Lung microvascular endothelial cell (primary cell): ENCODE results near the gene PPP1R15A. TPM values are rescaled to one million over a fixed set of nuclear protein-coding genes. Genes with fewer than 3 reads are reported as not detected.
"Not testable (repeated sequence)": the region's sequence is repeated elsewhere in the genome, so short reads cannot be mapped to it uniquely, and the experiment has no call there.

Experiments used
- DNase-seq, 2 donors: peaks; one replicate each; pipeline versions ENCODE4 v3.0.0 to v3.0.0-alpha.2; 2010; ENCODE audit warnings: low read depth in 2 of 2
- total RNA-seq: library from RNA; depleted of rRNA; stranded (reverse); fragments of >200 nt; gene quantifications from 2 replicates; pipeline ENCODE4 v1.2.1, GENCODE V29; 2014

The PPP1R15A gene
- total RNA-seq, 1 donor from 2014 or later: 63.9 TPM

GRCh38 chr19:48859711-48860572 is 12.3 kb upstream of the PPP1R15A start:
- no peak for DNase-seq

GRCh38 chr19:48861313-48861712 is 10.9 kb upstream of the PPP1R15A start:
- DNase-seq: no peak

GRCh38 chr19:48862827-48863226 is 9.4 kb upstream of the PPP1R15A start:
- no peak for DNase-seq

DNA sequence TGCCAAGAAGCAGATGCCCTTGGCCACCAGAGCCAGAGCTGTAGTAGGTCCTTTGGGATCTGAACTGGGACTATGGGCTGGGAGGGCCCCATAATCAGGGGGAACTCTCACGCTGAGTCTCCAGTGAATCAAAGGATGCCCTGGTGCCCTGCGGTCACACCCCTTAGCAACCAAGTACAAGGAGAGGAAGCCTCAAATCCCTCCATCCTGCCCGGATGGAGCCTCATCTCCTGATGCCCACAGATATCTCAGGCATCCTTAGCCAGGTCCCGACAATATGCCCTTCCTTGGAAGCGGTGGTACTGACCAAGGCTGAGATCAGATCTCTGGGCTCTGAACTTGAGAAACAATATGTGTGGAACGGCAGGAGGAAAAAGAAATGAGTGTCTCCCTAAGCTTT is 5.5 kb upstream of the PPP1R15A start:
- no peak for DNase-seq

DNA sequence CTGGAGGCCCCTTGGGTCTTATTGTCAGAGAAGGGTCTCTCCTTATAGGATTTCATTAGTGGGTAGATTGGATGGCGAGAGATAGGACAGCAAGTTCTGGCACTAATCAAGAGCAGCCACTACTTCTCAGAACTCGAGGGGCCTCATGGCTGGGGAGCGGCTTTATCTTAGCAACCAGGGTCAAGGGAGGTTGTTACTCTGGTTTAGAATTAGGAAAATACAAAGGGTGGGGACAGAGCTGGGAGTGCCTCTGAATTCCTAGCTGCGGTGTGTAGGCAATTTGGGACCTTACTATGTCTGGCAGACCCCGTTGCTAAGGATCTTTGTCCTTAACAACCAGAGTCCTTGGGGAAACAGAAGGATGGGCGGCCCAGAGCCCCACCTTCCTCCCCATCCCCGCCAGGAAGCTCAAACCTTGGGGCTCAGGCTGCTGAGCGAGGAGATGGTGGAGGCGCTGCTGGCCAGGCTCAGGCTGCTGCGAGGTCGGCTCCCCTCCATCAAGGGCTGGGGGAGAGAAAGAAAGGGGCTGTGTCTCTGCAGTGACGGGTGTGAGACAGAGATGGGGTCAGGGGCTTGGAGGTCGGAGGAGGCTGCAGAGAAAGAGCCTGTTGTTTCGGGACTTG is 5.0 kb upstream of the PPP1R15A start:
- DNase-seq: no peak

DNA sequence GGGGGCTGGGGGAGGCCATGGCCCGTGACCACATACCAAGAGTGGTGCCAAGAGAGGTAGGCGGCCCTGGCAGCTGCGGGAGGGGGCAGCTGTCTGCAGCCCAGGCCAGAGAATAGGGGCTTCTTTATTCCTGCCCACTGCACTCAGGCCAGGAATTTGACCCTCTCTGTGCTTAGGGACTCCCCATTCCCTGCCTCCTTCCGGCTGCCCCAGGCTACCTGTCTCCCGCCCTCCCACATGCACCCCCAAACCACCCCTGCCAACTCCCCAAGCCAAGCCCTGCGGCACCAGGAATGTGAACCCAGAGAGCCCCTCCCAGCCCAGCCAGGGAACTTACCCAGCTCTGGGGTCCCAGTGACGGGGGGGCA is 4.5 kb upstream of the PPP1R15A start:
- no peak for DNase-seq

GRCh38 chr19:48868114-48868886 is 3.9 kb upstream of the PPP1R15A start, which contains the start of gene PLEKHA4:
Gene PLEKHA4, minus strand, starts transcription at chr19:48868617. Its CDS starts 997 bp downstream, at chr19:48867620.
- DNase-seq: peak in 1 of 2 donors; percentile 63

GRCh38 chr19:48870048-48870447 is 2.2 kb upstream of the PPP1R15A start:
- no peak for DNase-seq

GRCh38 chr19:48871471-48872181 is 595 bp upstream of the PPP1R15A start:
- not testable (repeated sequence) for DNase-seq

DNA sequence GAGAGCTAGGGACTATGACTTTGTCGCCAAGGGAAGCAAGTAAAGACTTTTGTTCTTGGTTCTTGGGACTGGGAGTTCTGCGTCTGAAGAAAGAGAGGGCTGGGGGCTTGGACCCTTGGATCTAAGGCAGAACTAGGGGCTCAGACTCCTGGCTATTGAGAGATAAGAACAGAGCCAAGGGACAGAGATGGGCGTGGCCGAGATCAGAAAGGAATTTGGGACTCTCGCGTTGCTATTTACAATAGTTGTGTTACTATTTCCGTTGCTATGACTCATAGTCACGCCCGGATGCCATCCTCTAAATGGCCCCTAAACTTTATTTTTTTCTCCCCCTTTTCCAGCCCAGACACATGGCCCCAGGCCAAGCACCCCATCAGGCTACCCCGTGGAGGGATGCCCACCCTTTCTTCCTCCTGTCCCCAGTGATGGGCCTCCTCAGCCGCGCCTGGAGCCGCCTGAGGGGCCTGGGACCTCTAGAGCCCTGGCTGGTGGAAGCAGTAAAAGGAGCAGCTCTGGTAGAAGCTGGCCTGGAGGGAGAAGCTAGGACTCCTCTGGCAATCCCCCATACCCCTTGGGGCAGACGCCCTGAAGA is 759 bp downstream of the PPP1R15A start:
- peak; percentile 96 to 97 for DNase-seq

DNA sequence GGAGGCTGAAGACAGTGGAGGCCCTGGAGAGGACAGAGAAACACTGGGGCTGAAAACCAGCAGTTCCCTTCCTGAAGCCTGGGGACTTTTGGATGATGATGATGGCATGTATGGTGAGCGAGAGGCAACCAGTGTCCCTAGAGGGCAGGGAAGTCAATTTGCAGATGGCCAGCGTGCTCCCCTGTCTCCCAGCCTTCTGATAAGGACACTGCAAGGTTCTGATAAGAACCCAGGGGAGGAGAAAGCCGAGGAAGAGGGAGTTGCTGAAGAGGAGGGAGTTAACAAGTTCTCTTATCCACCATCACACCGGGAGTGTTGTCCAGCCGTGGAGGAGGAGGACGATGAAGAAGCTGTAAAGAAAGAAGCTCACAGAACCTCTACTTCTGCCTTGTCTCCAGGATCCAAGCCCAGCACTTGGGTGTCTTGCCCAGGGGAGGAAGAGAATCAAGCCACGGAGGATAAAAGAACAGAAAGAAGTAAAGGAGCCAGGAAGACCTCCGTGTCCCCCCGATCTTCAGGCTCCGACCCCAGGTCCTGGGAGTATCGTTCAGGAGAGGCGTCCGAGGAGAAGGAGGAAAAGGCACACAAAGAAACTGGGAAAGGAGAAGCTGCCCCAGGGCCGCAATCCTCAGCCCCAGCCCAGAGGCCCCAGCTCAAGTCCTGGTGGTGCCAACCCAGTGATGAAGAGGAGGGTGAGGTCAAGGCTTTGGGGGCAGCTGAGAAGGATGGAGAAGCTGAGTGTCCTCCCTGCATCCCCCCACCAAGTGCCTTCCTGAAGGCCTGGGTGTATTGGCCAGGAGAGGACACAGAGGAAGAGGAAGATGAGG is 1.5 kb downstream of the PPP1R15A start:
- peak; percentile 40 to 46 for DNase-seq

DNA sequence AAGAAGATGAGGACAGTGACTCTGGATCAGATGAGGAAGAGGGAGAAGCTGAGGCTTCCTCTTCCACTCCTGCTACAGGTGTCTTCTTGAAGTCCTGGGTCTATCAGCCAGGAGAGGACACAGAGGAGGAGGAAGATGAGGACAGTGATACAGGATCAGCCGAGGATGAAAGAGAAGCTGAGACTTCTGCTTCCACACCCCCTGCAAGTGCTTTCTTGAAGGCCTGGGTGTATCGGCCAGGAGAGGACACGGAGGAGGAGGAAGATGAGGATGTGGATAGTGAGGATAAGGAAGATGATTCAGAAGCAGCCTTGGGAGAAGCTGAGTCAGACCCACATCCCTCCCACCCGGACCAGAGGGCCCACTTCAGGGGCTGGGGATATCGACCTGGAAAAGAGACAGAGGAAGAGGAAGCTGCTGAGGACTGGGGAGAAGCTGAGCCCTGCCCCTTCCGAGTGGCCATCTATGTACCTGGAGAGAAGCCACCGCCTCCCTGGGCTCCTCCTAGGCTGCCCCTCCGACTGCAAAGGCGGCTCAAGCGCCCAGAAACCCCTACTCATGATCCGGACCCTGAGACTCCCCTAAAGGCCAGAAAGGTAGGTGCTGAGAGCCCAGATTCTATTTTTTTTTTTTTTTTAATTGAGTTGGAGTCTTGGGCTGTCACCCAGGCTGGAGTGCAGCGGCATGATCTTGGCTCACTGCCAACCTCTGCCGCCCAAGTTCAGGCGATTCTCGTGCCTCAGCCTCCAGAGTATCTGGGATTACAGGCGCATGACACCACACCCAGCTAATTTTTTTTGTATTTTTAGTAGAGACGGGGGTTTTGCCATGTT is 2.3 kb downstream of the PPP1R15A start:
- DNase-seq: peak; percentile 36 to 86

DNA sequence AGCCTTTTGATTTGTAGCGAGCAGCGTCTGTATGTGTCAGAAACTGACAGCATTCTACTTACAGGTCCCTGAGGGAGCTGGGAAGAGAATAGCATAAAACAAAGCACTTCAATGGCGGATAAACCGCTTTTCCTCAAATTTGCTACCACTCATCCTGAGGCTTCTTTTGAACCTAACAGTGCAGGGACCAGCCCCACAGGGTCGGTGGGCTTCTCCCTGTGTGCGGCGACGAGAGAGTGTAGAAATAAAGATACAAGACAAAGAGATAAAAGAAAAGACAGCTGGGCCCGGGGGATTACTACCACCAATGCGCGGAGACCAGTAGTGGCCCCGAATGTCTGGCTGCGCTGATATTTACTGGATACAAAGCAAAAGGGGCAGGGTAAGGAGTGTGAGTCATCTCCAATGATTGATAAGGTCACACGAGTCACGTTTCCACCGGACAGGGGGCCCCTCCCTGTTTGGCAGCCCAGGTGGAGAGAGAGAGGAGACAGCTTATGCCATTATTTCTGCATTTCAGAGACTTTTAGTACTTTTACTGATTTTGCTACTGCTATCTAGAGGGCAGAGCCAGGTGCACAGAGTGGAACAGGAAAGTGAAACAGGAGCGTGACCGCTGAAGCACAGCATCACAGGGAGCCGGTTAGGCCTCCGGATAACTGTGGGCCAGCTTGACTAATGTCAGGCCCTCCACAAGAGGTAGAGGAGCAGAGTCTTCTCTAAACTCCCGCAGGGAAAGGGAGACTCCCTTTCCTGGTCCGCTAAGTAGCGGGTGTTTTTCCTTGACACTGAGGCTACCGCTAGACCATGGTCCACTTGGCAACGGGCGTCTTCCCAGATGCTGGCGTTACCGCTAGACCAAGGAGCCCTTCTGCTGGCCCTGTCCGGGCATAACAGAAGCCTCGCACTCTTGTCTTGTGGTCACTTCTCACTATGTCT is 4.1 kb downstream of the PPP1R15A start:
- peak; percentile 68 to 82 for DNase-seq

- DNase-seq: peak in 1 of 2 donors; percentile 25
Observed at GRCh38 chr19:48877855-48878195, 5.6 kb downstream of the PPP1R15A start.

DNA sequence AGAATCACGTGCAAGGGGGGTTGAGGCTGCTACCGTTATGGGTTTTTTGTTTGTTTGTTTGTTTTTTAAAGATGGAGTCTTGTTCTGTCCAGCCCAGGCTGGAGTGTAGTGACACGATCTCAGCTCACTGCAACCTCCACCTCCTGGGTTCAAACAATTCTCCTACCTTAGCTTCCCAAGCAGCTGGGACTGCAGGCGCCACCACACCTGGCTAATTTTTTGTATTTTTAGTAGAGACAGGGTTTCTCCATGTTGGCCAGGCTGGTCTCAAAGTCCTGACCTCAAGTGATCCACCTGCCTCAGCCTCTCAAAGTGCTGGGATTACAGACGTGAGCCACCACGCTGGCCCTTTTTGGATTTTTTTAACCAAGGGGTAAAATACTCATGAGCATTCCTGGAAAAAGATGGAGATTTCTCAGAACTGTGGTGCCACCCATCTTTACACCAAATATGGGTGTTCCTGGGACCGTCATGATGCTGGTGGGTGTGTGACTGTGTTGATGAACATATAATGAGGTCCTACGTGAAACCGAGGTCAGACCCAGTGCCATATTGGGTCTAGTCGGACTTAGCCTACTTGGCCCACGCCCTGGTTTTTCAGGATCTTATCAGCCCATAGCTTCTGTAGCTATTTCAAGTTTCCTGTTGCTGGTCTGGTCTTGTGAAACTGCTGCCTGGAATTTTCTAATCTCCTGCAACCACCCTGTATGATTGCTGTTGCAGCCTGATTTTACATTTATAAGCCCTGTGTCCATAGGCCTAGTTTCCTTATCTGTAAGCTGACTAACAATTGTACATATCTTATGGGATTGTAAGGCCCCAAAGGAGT is 6.2 kb downstream of the PPP1R15A start:
- DNase-seq: peak; percentile 34 to 40

GRCh38 chr19:48879025-48879637 is 6.9 kb downstream of the PPP1R15A start:
- DNase-seq: no peak

GRCh38 chr19:48879696-48880095 is 7.5 kb downstream of the PPP1R15A start:
- not testable (repeated sequence) for DNase-seq
